IMR-90 (cell line): ENCODE measurements around the gene PRRC2B. TPM values are rescaled to one million over a fixed set of nuclear protein-coding genes. Genes with fewer than 3 reads are reported as not detected.

ENCODE experiments used
- ATAC-seq: fragments of 200-7000 bp; cut with Tn5 transposase; 2 replicates; pipeline ENCODE4 v1.9.1; 2020; ENCODE audit warnings: low read depth, mild to moderate bottlenecking, moderate library complexity
- BruUV-seq: library from RNA; stranded (reverse); fragments of 400-500 nt; replicated peaks from 2 replicates; lab custom pipeline; 2021; lab: Mats Ljungman, UMichigan
- CTCF ChIA-PET: fragments of 300-600 bp; formaldehyde crosslinking; extraction: SDS; loops from one replicate; lab custom pipeline; 2021; ENCODE audit warnings: antibody characterized with exemption; lab: Yijun Ruan, JAX
- POLR2A ChIA-PET: fragments of 300-600 bp; sonication (Branson Sonifier 250); formaldehyde crosslinking; loops from one replicate; lab custom pipeline; 2022; ENCODE audit warnings: antibody characterized with exemption; ENCODE audit not compliant: unreplicated experiment; lab: Charles Lee
- DNase-seq: peaks from one replicate; pipeline ENCODE4 v3.0.0; 2013
- H2AFZ ChIP-seq: replicated peaks from 2 replicates; pipeline ENCODE3; 2013; ENCODE audit warnings: low read length, mild to moderate bottlenecking; ENCODE audit not compliant: poor library complexity
- H2AK5ac ChIP-seq: 2 replicates; pipeline ENCODE4 v1.6.1; 2013; ENCODE audit warnings: low read depth, low read length, inconsistent platforms
- H2AK9ac ChIP-seq: replicated peaks from 2 replicates; pipeline ENCODE3; 2013; ENCODE audit warnings: mild to moderate bottlenecking, low read depth, low read length, moderate library complexity; ENCODE audit not compliant: poor library complexity
- H2BK120ac ChIP-seq: 2 replicates; pipeline ENCODE4 v1.6.1; 2013; ENCODE audit warnings: low read depth, low read length, inconsistent platforms
- H2BK15ac ChIP-seq: 3 replicates; pipeline ENCODE4 v1.6.1; 2013; ENCODE audit warnings: low read depth, low read length, inconsistent platforms
- H2BK20ac ChIP-seq: 2 replicates; pipeline ENCODE4 v1.6.1; 2013; ENCODE audit warnings: low read depth, mild to moderate bottlenecking, inconsistent platforms, low read length, moderate library complexity
- H2BK5ac ChIP-seq: 2 replicates; pipeline ENCODE4 v1.6.1; 2013; ENCODE audit warnings: mild to moderate bottlenecking, low read depth, low read length, inconsistent platforms; ENCODE audit not compliant: poor library complexity, severe bottlenecking
- H3K14ac ChIP-seq: replicated peaks from 2 replicates; pipeline ENCODE4 v1.6.1; 2013; ENCODE audit warnings: low read depth, low read length, inconsistent platforms
- H3K18ac ChIP-seq: 2 replicates; pipeline ENCODE4 v1.6.1; 2013; ENCODE audit warnings: low read depth, low read length, control low read depth
- H3K23ac ChIP-seq: 2 replicates; pipeline ENCODE4 v1.6.1; 2013; ENCODE audit warnings: low read depth, low read length, inconsistent platforms
- H3K27ac ChIP-seq: 2 replicates; pipeline ENCODE4 v1.5.1; 2013; ENCODE audit warnings: mild to moderate bottlenecking, control low read depth, low read length; ENCODE audit not compliant: insufficient read depth
- H3K27me3 ChIP-seq: 2 replicates; pipeline ENCODE4 v1.6.1; 2013; ENCODE audit warnings: low read length; ENCODE audit not compliant: control insufficient read depth, insufficient read depth
- H3K36me3 ChIP-seq: 2 replicates; pipeline ENCODE4 v1.6.1; 2013; ENCODE audit warnings: low read length, mixed read lengths; ENCODE audit not compliant: control insufficient read depth, insufficient read depth
- H3K4ac ChIP-seq: 2 replicates; pipeline ENCODE4 v1.6.1; 2013; ENCODE audit warnings: low read depth, low read length, inconsistent platforms
- H3K4me1 ChIP-seq: 2 replicates; pipeline ENCODE4 v1.6.1; 2013; ENCODE audit warnings: low read length, mixed read lengths; ENCODE audit not compliant: control insufficient read depth, insufficient read depth
- H3K4me2 ChIP-seq: 2 replicates; pipeline ENCODE4 v1.6.1; 2013; ENCODE audit warnings: low read depth, mild to moderate bottlenecking, control low read depth, low read length, moderate library complexity
- H3K4me3 ChIP-seq: 2 replicates; pipeline ENCODE4 v1.5.1; 2013; ENCODE audit warnings: low read depth, mild to moderate bottlenecking, control low read depth, low read length, moderate library complexity; ENCODE audit not compliant: insufficient read depth
- H3K56ac ChIP-seq: 2 replicates; pipeline ENCODE4 v1.6.1; 2013; ENCODE audit warnings: low read length, inconsistent platforms; ENCODE audit not compliant: insufficient read depth; ENCODE audit errors: extremely low read depth
- H3K79me1 ChIP-seq, 2 experiments: 2 replicates each; pipeline ENCODE4 v1.6.1; 2013; ENCODE audit warnings: low read length in 2 of 2, inconsistent platforms in 1 of 2, low read depth in 1 of 2
- H3K9ac ChIP-seq: 2 replicates; pipeline ENCODE4 v1.6.1; 2013; ENCODE audit warnings: low read depth, low read length, control low read depth
- H3K9me1 ChIP-seq: 2 replicates; pipeline ENCODE4 v1.6.1; 2013; ENCODE audit warnings: low read length, inconsistent platforms; ENCODE audit not compliant: insufficient read depth
- H3K9me3 ChIP-seq: 2 replicates; pipeline ENCODE4 v1.6.1; 2013; ENCODE audit warnings: low read length; ENCODE audit not compliant: control insufficient read depth, insufficient read depth
- H4K20me1 ChIP-seq: 2 replicates; pipeline ENCODE4 v1.6.1; 2013; ENCODE audit warnings: low read length, inconsistent platforms; ENCODE audit not compliant: insufficient read depth
- H4K5ac ChIP-seq: 2 replicates; pipeline ENCODE4 v1.6.1; 2013; ENCODE audit warnings: mild to moderate bottlenecking, low read depth, low read length, control low read depth
- H4K8ac ChIP-seq, 2 experiments: 2 replicates each; pipeline ENCODE4 v1.6.1; 2013; ENCODE audit warnings: low read depth in 2 of 2, low read length in 2 of 2, control low read depth in 1 of 2, inconsistent platforms in 1 of 2
- H4K91ac ChIP-seq: 2 replicates; pipeline ENCODE4 v1.6.1; 2013; ENCODE audit warnings: low read depth, low read length, inconsistent platforms; ENCODE audit not compliant: insufficient read depth
- BHLHE40 ChIP-seq: fragments of 150-350 bp; IDR thresholded peaks from 2 replicates; pipeline ENCODE4 v1.6.1; 2016; ENCODE audit warnings: mild to moderate bottlenecking, low read depth, low read length
- CEBPB ChIP-seq: IDR thresholded peaks from 2 replicates; pipeline ENCODE4 v1.6.1; 2012; ENCODE audit warnings: low read depth, low read length, improper control_type of control experiment
- CHD1 ChIP-seq: IDR thresholded peaks from 2 replicates; pipeline ENCODE4 v1.6.1; 2012; ENCODE audit warnings: low read depth, low read length, improper control_type of control experiment
- CTCF ChIP-seq: conservative IDR thresholded peaks from 2 replicates; pipeline ENCODE4 v1.5.1; 2012; ENCODE audit warnings: mild to moderate bottlenecking, low read depth, low read length, improper control_type of control experiment
- MAZ ChIP-seq: IDR thresholded peaks from 2 replicates; pipeline ENCODE4 v1.6.1; 2012; ENCODE audit warnings: low read depth, mild to moderate bottlenecking, low read length, improper control_type of control experiment, moderate library complexity, borderline replicate concordance
- MXI1 ChIP-seq: IDR thresholded peaks from 2 replicates; pipeline ENCODE4 v1.6.1; 2012; ENCODE audit warnings: low read depth, mild to moderate bottlenecking, low read length, moderate library complexity, borderline replicate concordance
- NFE2L2 ChIP-seq: fragments of 150-350 bp; IDR thresholded peaks from 2 replicates; pipeline ENCODE4 v1.6.1; 2016; ENCODE audit warnings: low read depth, mild to moderate bottlenecking, low read length
- POLR2A ChIP-seq: IDR thresholded peaks from 2 replicates; pipeline ENCODE4 v1.6.1; 2012; ENCODE audit warnings: mild to moderate bottlenecking, low read depth, low read length
- RAD21 ChIP-seq: IDR thresholded peaks from 2 replicates; pipeline ENCODE4 v1.6.1; 2012; ENCODE audit warnings: low read length, improper control_type of control experiment
- SMC3 ChIP-seq: fragments of 150-350 bp; IDR thresholded peaks from 2 replicates; pipeline ENCODE4 v1.6.1; 2016; ENCODE audit warnings: low read depth, mild to moderate bottlenecking, antibody characterized with exemption, low read length, moderate library complexity
- USF2 ChIP-seq: fragments of 150-350 bp; IDR thresholded peaks from 2 replicates; pipeline ENCODE4 v1.6.1; 2017; ENCODE audit warnings: mild to moderate bottlenecking, antibody characterized with exemption, low read length, low read depth
- WGBS, 2 experiments: methylation state at CpG; one replicate each; pipeline versions ENCODE4 v1.1.5 to v1.1.7; 2013; ENCODE audit warnings: missing lambda C conversion rate in 2 of 2; ENCODE audit not compliant: insufficient read length in 1 of 2; ENCODE audit errors: extremely low coverage in 2 of 2; 5-methylcytosine and 5-hydroxymethylcytosine counted together
- dilution Hi-C: fragments of 300-500 bp; cut with HindIII; formaldehyde crosslinking; loops from one replicate; pipeline ENCODE4 v1.14.3; 2018; ENCODE audit warnings: low sequenced_read_pairs; ENCODE audit not compliant: unreplicated experiment
- in situ Hi-C: fragments of 300-500 bp; cut with MboI; formaldehyde crosslinking; loops from 3 replicates; pipeline ENCODE4 v1.14.3; 2019; ENCODE audit warnings: low sequenced_read_pairs, inconsistent platforms, mixed read lengths
- intact Hi-C: fragments of 100-400 bp; cut with micrococcal nuclease; formaldehyde crosslinking; loops from 2 replicates; pipeline ENCODE4 v1.10.0; 2022
- polyA plus RNA-seq, 3 experiments: library from polyadenylated mRNA; depleted of rRNA; stranded (reverse); fragments of >200 nt; gene quantifications; 2 replicates each; pipeline ENCODE4 v1.2.3, GENCODE V29; 2012; ENCODE audit warnings: low replicate concordance in 1 of 3
- total RNA-seq: library from RNA; depleted of rRNA; stranded (reverse); fragments of >200 nt; gene quantifications from 2 replicates; pipeline ENCODE4 v1.2.3, GENCODE V29; 2012

The PRRC2B gene
- total and polyA plus RNA-seq, 2 of the 4 experiments (the other 2 are of a cell fraction), result 19.4 to 39.1 TPM

- Histone ChIP-seq H3K79me1 (peaks cover 26 to 70% of the 10 kb centered on the region in 2 experiments), H3K23ac (no peak overlapping the region), H3K4me2 (no peak overlapping the region), H2BK20ac (no peak overlapping the region), H3K36me3 (peaks cover 76% of the 10 kb centered on the region), H4K91ac (no peak overlapping the region), H2BK15ac (no peak overlapping the region), H2BK5ac (no peak overlapping the region), H3K9me1 (peaks cover 3% of the 10 kb centered on the region; the same call in 1 of the 2 replicates), H3K56ac (no peak overlapping the region), H3K27me3 (no peaks in the 10 kb centered on the region), H2AK9ac (no peak overlapping the region), H3K14ac (no peak overlapping the region), H3K9me3 (no peaks in the 10 kb centered on the region), H2AK5ac (no peak overlapping the region), H4K8ac (no peak overlapping the region), H3K4me3 (no peak overlapping the region), H3K27ac (no peak overlapping the region), H4K20me1 (peaks cover 22% of the 10 kb centered on the region), H2BK120ac (no peak overlapping the region), H3K18ac (no peak overlapping the region), H4K5ac (no peak overlapping the region), H3K4me1 (no peaks in the 10 kb centered on the region), H3K4ac (no peak overlapping the region), H2AFZ (no peak overlapping the region), H3K9ac (no peak overlapping the region)
- ATAC-seq (no peak), DNase-seq (no peak)
- intact Hi-C loops (no loop called here), in situ Hi-C loops (no loop called here), dilution Hi-C loops (no loop called here)
- no peak for TF ChIP-seq POLR2A
- TF ChIP-seq MXI1, result no peak
- no peak for TF ChIP-seq NFE2L2
- no peak for TF ChIP-seq MAZ
- TF ChIP-seq RAD21, result no peak
- TF ChIP-seq CHD1, result no peak
- TF ChIP-seq SMC3, result no peak
- TF ChIP-seq CEBPB, result no peak
- no peak for TF ChIP-seq USF2
- no peak for TF ChIP-seq CTCF
- TF ChIP-seq BHLHE40, result no peak
- ChIA-PET POLR2A (no interaction called here), CTCF (no interaction called here)
- no TSS peak for BruUV-seq
- 100% methylated on average over 2 of the region's 2 CpGs; no CpG with 5 or more reads in 1 of the 2 experiments for WGBS, 2 experiments
Measured at GRCh38 chr9:131443648-131444047, 49.8 kb downstream of the PRRC2B start.
